NCI-H1105 treated with DMSO at 0.1 percent for 48 hours (cell line): ENCODE results near the gene DHCR24.
A peak's percentile ranks its signal among the peaks of the same experiment; 100 is the strongest.

Experiments used
- DNase-seq: peaks from one replicate; lab custom pipeline; 2025; lab: John Stamatoyannopoulos, UW

The DHCR24 gene

DNA sequence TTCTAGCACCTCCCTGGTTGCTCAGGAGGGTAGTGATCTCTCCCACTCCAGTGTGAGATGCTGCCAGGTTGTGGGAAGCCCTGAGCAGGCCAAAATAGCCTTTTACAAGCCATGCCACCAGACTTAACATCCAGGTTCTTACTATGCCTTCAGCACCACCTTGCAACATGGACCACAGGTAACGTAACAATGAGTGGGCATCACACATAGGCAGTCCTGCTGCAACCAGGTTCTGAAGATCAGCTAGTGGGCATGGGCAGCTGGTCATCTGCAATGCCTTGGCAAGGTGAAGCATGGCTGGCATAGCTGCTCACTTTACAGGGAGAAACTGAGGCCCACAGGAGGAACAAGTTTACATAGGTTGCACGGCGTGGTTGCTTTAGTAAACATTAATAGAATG is 40.7 kb downstream of the DHCR24 start:
- DNase-seq: no peak

- DNase-seq: no peak
Observed at GRCh38 chr1:54845772-54846171, 41.2 kb downstream of the DHCR24 start.

DNA sequence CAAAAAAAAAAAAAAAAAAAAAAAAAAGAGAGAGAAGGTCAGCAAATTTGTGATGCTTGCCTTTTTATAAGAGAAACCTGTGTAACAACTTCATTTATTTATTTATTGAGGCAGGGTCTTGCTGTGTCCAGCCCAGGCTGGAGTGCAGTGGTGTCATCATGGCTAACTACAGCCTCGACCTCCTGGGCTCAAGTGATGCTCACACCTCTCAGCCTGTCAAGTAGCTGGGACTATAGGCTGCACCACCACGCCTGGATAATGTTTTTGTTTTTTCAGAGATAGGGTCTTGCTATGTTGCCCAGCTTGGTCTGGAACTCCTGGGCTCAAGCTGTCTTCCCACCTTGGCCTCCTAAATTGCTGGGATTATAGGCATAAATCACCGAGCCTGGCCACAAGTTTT is 42.4 kb downstream of the DHCR24 start:
- no peak for DNase-seq

- no peak for DNase-seq
Observed at GRCh38 chr1:54843449-54843848, 43.5 kb downstream of the DHCR24 start.

GRCh38 chr1:54842963-54843362 is 44.0 kb downstream of the DHCR24 start:
- no peak for DNase-seq

DNA sequence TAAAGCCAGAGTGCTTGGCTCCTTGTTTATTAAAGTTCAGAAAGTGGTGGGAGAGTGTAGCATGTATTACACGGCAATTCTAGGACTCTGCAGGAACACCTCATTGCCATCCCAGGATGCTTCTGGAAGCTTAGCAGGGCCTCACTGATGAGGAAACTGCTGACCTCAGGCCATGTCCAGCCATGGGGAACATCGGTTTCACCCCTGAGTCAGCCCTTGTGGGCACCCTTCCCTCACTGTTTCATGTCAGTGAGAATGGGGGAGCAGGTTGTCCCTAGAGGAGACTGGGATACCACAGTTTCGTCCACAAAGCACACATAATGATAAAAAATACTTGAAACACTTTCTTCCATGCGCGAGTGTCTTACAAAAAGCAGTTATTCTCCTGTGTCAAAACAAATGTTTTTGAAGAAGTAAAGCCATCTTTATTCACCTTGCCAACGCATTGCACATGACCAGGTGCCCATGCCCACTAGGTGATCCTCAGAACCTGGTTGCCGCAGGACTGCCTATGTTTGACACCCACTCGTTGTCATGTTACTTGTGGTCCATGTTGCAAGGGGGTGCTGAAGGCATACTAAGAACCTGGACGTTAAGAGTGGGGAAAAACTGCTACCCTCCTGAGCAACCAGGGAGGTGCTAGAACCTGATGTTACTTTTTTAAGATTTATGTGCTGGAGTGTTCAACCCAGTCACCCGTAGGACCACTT is 44.6 kb downstream of the DHCR24 start:
- DNase-seq: no peak

DNA sequence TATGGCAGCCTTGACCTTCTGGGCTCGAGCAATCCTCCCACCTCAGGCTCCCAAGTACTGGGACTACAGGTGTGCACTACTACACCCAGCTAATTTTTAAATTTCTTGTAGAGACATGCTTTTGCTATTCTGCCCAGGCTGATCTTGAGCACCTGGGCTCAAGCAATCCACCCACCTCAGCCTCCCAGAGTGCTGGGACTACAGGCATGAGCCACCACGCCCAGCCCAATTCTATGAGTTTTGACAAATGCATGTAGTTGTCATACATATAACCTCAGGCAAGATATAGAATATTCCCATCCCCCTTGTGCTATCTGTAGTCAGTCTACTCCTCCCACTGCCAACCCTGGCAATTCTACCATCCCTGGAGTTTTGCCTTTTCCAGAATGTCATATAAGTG is 47.2 kb downstream of the DHCR24 start:
- DNase-seq: no peak

DNA sequence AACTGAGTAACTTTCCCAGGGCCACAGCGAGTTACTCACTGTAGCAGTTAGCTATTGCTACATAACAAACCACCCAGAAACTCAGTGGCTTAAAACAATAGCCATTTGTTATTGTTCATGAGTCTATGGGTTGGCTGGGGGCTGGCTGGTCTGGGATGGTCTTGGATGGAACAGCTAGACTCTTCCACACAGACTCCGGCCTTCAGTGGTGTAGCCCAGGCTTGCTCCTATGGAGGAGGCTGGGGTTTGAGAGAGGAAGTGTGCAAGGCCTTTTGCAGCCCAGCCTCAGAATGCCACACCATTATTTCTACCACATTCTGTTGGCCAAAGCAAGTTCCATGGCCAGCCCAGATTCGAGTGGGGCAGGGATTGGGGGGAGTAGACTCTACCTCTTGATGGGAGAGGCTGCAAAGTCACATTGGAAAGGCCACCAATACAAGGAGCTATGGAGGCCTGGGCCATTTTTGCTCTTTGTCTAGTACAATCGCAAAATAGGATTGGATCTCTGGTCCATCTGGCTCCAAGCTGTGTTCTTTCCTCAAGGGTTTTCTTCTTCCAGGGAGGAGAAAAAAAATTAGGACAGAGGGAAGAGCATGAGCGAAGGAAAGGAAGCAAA is 48.3 kb downstream of the DHCR24 start:
- DNase-seq: no peak

DNA sequence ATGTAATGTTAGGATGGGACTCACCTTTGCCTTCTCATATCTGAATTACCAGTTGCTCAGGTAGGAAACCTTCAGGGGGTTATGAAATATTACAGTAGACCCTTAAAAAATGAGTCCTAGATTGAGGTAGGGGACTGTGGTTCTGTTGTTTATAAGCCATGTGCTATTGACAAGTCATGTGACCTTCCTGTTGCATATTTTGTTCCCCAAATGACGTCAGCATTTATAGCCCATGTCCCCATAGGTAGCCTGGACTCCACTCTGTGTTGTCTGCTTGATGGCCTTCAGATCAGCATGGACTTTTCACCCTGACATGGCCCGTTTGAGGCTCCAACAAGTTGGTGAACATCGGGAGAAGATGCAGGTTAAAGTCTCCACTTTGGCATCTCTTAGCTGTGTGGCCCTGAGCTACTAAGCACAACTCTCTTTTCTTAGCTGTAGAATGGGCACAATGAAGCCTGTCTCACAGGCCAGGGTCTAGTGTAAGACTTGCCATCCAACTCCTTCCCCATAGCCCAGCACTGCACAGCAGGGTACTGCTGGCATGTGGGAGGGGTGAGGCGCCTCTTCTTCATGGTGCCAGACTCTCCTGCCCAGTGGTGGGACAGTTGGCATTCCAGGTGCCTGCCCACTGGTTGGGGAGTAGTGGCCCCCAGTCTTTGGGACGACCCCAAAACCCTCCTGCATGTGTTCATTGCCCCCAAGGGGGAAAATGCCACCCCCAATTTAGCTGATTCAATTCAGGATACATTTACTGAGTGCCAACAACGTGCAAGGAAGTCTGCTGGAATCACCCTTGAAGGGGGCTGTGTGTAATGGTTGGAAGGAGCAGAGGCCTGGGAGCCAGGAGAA is 49.8 kb downstream of the DHCR24 start:
- DNase-seq: no peak

DNA sequence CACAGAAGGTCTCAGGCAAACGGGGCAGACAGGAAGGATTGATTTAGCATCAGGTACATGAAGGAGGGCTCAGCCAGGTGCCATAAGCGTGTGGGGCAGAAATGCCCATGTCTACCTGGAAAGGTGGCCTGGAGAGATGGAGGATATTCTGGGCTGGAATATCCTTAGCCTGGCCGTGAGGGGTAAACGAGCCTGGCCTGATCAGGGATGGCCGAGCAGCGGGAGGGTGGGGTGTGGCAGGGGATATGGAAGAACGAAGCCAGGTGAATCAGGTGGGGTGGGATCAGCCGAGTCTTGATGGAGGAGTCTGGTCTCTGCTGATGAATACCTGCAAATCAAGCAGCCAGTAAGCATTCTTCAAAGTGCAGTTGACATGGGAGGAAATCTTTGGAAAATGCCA is 50.4 kb downstream of the DHCR24 start:
- no peak for DNase-seq

DNA sequence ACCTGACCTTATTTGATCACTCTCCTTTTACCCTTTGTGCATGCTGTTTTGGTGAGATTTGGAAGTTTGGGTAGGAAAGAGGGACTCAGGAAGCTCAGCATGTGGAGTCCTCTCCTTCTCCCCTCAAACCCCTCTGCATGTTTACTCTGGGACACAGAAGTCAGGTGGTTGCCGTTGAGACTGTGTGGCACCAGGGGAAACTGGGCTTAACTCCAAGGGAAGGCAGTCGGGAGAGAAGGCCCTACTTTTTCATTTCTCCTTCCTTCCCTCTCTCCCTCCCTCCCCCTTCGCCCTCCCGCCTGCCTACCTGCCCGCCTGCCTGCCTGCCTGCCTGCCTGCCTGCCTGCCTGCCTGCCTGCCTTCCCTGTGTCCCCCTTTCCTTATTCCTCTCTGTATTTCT is 51.0 kb downstream of the DHCR24 start:
- peak; percentile 26 for DNase-seq

DNA sequence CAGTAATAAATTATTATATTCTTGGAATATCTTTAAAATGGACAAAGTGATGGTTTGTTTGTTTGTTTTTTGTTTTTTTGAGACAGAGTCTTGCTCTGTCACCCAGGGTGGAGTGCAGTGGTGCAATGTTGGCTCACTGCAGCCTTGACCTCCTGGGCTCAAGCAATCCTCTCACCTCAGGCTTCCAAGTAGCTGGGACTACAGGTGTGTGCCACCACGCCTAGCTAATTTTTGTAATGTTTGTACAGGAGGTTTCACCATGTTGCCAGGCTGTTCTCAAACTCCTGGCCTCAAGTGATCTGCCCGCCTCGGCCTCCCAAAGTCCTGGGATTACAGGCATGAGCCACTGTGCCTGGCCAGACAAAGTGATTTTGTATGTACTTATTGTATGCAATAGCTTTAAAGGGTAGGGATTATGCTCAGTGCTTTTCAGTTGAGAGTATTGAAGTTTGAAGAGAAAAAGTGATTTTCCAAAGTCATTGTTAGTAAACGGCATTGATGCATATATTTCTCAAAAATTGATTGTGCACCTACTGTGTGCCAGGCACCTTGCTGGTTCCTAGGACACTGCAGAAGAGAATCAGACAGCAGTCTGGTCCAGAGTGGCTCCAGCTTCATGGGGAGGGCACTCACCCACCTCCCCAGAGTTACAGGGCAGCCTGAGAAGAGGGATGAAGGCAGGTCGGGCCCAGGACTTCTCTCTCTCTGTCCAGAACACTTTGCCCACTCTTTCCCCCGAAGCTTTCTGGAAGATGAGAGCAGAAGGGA is 51.7 kb downstream of the DHCR24 start:
- DNase-seq: no peak

DNA sequence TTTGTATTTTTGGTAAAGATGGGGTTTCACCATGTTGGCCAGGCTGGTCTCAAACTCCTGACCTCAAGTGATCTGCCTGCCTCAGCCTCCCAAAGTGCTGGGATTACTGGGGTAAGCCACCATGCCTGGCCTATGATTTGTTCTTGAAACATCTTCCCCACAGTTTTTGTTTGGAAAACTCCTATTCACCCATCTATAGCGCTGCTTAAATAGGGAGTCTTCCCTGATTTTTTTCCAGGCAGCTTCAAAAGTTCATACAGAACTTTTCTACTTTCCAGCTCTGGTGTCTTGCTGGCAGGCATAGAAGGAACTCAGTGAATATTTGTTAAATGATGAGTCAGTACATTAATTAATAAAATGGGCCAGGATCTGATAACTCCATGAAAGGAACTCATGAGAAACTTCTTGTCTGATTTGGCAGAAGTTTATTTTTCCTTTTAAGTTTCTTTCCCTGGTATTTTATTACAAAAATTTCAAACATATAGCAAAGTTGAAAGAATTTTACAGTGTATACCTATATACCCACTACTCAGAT is 52.9 kb downstream of the DHCR24 start:
- no peak for DNase-seq

GRCh38 chr1:54833121-54833520 is 53.9 kb downstream of the DHCR24 start:
- no peak for DNase-seq

DNA sequence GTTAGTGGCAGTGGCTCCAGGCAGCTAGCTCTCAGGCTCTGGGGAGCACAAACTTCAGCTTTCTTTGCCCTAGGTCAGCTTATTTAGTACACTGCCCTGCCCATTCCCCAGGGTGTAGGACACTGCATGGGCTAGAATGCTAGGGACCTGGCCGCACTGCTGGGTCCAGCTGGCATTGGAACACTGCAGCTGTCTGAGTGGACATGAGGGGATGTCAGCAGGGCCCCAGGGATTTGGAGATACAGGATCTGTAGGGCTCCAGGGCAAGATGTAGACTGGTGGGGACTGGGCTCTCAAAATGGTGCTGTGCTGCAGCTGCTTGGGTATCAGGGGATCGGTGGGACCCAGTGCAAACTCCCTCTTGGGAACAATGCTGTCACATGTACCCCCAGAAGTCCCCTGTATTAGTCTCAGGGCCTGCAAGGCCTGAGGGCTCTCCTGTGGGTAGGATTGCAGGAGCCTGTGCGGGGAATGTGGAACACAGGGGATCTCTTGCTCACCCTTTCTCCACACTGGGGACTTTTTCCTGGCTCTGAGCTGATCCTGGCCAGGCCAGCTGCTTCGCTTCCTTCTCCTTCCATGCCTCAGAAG is 60.7 kb downstream of the DHCR24 start:
- DNase-seq: no peak

DNA sequence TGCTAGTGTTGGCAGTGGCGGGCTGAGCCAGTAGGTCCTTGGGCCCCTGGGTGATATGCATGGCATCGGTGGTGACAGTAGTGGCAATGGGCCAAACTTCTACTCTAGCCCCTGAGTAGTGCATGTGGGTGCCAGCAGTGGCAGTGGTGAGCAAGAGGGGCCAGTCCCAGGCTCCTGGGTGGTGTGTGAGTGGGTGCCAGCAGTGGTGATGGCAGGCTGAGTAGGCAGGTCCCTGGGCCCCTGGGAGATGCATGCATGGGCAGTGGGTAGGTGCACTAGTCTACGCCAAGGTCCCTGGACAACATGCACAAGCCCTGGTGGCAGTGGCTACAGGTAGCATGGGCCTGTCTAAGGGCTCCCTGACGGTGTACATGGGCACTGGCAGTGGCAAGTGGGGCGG is 61.3 kb downstream of the DHCR24 start:
- no peak for DNase-seq

- no peak for DNase-seq
Observed at GRCh38 chr1:54823670-54824069, 63.3 kb downstream of the DHCR24 start.

- no peak for DNase-seq
Observed at GRCh38 chr1:54819733-54820132, 67.3 kb downstream of the DHCR24 start.

- no peak for DNase-seq
Observed at GRCh38 chr1:54819195-54819536, 67.8 kb downstream of the DHCR24 start.

DNA sequence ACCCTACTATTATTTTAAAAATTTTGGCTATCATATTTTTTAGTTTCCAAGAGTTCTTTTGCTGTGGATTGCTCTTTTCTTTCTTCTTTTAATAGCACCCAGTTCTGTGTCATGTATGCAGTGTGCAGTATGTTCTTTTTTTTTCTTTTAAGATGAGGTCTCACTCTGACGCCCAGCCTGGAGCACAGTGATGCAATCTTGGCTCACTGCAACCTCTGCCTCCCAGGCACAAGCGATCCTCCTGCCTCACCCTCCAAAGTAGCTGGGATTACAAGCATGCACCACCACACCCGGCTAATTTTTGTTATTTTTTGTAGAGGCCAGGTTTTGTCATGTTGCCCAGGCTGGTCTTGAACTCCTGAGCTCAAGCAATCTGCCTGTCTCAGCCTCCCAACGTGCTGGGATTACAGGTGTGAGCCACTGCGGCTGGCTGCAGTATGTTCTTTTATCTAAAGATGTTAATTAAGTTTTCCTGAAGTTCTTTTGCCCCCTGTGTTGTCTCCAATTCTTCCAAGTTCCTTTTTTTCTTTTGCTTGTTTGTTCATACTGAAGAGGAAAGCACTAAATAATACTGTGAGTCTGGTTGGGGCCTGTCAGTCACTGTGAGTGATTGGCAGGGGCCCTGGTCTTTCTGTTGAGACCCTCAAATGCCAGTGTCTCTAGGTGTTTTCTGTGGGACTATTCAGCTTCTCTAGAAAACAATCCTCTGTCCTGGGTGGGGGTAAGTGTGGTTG is 68.4 kb downstream of the DHCR24 start:
- no peak for DNase-seq

DNA sequence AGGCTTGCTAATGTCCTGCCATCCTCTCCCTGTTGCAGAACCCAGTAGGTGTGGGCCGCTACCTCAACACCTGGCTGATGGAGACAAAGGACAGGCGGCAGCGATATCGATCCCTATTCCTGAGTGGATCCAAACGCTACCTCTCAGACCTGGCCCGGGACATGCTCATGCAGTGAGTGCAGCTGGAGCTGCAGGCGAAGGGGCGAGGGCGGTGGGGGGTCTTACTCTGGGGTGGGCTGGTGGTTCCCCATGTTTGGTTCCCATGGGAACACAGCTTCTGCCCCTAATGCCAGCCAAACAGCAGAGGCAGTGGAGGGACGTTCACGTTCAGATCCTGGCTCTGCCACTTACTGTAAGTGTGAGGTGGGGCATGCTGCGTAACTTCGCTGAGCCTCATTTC is 70.0 kb downstream of the DHCR24 start:
- no peak for DNase-seq
